B cell (primary cell): ENCODE results near the gene BARHL1.

Experiments
- CTCF ChIP-seq: fragments of 200-600 bp; IDR thresholded peaks from one replicate; pipeline ENCODE4 v1.8.0; 2022; ENCODE audit warnings: antibody characterized with exemption, mild to moderate bottlenecking
- EZH2 ChIP-seq: IDR thresholded peaks from 2 replicates; pipeline ENCODE4 v1.6.1; 2012; ENCODE audit warnings: borderline replicate concordance, low read depth, mild to moderate bottlenecking, moderate library complexity, low read length; ENCODE audit not compliant: insufficient read depth, poor library complexity, severe bottlenecking

- no peak for TF ChIP-seq CTCF
- no peak for TF ChIP-seq EZH2
Observed at GRCh38 chr9:132637351-132637750, 54.9 kb downstream of the BARHL1 start.
